Activated CD4-positive, alpha-beta T cell treated with anti-CD3 and anti-CD28 coated beads, Interleukin-2, amount 50 U/mL, for 16 hours (primary cell): ENCODE measurements around the gene RAD51C.
"Not testable (repeated sequence)": the region's sequence is repeated elsewhere in the genome, so short reads cannot be mapped to it uniquely, and the experiment has no call there.

ENCODE experiments used
- DNase-seq: peaks from one replicate; pipeline ENCODE4 v3.0.0-alpha.2; 2020

Gene RAD51C

DNA sequence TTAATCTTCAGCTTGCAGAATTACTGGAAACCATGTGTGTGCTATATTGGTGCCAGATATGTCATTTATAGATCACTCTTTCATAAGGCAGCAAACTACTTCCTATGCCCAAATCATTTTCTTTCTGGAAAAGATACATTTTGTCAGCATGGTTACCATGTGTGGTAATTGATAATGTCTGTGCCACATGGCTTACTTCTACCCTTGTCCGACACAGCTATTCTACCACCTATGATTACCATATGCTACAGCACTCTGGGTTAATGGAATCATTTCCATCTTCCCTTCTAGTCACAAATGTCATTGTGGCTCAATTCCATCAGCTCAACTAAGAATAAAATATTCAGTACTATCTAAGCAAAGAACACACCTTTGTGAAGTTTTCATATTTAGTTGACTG is 55.3 kb downstream of the RAD51C start:
- no peak for DNase-seq

DNA sequence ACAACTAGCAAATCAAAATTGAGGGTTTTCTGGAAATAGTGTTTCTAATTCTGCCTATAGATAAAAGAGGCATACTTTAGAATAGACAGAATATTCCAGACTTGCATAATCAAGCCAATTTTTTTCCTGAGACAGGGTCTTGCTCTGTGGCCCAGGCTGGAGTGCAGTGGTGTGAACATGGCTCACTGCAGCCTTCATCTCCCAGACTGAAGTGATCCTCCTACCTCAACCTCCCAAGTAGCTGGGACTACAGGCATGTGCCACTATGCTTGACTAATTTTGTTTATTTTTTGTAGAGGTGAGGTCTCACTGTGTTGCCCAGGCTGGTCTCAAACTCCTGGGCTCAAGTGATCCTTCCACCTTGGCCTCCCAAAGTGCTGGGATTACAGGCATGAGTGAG is 57.2 kb downstream of the RAD51C start:
- DNase-seq = not testable (repeated sequence)

- DNase-seq = no peak
Measured at GRCh38 chr17:58753026-58753425, 60.6 kb downstream of the RAD51C start.

DNA sequence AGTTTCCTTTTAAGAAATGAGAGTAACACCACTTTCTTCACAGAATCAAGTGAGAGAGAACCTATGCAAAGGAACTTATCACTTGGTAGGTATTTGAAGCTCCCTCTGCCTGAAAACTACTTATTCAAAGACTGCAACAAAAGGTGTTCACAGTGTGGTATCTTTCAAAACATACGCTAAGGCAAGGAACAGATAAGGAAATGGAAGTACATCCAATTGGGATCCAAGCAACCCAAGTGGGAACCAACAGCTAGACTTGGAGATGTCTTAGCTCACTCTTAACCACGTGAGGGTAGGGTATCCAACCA is 62.8 kb downstream of the RAD51C start:
- no peak for DNase-seq

- DNase-seq = peak; percentile 51
Measured at GRCh38 chr17:58755577-58756245, 63.3 kb downstream of the RAD51C start, which contains the start of gene PPM1E. TSS of gene PPM1E (plus strand) at chr17:58755854.

DNA sequence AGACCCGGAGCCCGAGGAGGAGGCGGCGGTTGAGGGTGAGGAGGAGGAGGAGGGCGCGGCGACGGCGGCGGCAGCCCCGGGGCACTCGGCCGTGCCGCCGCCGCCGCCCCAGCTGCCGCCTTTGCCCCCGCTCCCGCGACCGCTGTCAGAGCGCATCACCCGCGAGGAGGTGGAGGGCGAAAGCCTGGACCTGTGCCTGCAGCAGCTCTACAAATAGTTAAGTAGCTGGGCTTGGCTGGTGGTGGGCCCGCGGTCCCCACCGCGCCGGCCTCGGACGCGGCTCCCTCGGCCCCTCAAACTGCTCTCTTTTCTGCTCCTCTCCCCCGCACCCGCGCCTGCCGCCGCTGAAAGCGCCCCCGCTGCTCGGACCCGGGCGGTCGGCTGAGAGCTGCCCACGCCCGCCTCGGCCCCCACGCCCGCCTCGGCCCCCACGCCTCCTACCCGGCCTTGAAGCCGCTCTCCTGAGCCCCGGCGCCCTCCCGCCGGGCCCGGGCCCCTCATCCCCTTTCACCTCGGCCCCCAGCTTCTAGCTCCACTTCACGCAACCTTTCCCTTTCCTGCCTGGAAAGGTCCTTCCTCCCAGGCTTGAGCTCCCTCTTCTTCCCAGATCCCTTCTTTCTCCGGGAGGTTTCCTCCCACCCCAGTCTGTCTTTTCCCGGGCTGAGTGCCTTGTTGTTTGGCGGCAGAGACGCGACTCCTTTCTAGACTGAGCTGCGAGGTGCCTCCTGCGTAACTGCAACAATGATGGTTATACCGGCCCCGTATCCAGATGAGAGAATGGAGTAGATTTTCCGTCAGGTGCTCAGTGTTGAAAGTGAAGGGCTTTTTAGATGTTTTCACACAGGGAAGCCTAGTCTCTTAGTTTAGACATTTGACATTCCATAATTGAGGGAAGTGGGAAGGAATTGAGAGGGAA is 64.1 kb downstream of the RAD51C start:
- peak; percentile 2 for DNase-seq

- no peak for DNase-seq
Measured at GRCh38 chr17:58757162-58757613, 64.8 kb downstream of the RAD51C start.

- DNase-seq = no peak
Measured at GRCh38 chr17:58758890-58759289, 66.5 kb downstream of the RAD51C start.

- DNase-seq = no peak
Measured at GRCh38 chr17:58759522-58759921, 67.1 kb downstream of the RAD51C start.

DNA sequence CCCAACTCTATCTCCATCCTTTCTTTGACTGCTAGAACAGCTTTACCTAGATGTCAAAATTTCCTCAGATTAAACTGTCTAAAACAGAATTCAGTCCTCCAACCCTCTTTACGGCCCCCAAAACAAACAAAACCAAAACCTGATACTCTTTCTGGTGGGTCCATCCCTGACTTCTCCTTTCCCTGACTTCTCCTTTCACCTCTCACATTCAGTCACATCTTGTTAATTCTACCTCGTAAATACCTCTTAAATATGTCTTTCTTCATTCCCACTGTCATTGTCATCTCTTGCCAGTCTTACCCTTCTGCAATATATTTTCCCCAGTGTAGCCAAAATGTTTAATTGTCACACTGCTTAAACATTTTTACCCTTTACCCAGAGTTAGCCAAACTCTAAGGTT is 67.8 kb downstream of the RAD51C start:
- DNase-seq = no peak

GRCh38 chr17:58763263-58763662 is 70.9 kb downstream of the RAD51C start:
- DNase-seq = no peak

DNA sequence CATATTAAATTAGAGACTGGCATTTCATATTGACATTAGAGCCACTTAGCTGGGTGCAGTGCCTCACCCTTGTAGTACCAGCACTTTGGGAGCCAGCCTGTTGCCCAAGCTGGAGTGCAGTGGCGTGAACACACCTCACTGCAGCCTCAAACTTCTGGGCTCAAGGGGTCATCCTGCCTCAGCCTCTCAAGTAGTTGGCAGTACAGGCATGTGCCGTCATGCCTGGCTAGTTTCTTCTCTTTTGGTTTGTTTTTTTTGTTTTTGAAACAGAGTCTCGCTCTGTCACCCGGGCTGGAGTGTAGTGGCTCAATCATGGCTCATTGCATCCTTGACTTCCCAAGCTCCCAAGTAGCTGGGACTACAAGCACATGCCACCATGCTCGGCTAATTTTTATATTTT is 72.0 kb downstream of the RAD51C start:
- no peak for DNase-seq

DNA sequence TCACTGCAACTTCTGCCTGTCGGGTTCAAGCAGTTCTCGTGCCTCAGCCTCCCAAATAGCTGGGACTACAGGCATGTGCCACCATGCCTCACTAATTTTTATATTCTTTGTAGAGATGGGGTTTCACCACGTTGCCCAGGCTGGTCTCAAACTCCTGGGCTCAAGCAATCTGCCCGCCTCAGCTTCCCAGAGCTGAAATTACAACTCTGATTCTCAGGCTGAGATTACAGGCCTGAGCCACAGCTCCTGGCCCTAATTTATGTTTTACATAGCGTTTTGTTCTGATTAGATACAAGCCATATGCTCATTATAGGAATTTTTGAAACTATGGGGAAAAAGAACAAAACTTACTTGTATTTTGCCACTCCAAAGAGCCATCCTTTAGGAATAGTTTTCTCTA is 86.1 kb downstream of the RAD51C start:
- not testable (repeated sequence) for DNase-seq

DNA sequence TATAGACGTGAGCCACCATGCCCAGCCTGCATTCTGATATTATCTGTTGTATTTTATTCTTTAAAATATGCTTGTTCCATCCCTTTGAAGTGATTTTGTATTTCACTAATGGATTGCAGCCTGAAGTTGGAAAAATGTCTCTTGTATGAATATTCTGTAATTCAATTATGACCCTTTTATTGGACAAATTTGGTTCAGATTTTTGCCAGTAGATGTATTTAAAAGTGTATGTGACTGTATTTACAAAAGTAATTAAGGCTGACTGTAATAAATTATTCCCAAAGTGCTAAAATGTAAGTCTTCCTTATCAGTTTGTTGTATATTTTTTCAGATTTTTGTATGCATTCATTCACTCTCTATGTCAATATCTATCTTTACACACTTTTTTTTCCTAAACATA is 87.0 kb downstream of the RAD51C start:
- DNase-seq = no peak

GRCh38 chr17:58783380-58783779 is 91.0 kb downstream of the RAD51C start:
- DNase-seq = no peak

- DNase-seq = no peak
Measured at GRCh38 chr17:58785097-58785496, 92.7 kb downstream of the RAD51C start.
